K562 (cell line): ENCODE measurements around the gene GSX2. TPM values are rescaled to one million over a fixed set of nuclear protein-coding genes. Genes with fewer than 3 reads are reported as not detected.

ENCODE experiments used
- CREM ChIP-seq: IDR thresholded peaks from 2 replicates; pipeline ENCODE4 v1.6.1; 2014; ENCODE audit warnings: antibody characterized with exemption, low read depth
- HDAC1 ChIP-seq, 2 experiments: fragments of 450-650 bp; IDR thresholded peaks; 2 replicates each; pipeline ENCODE4 v1.6.1; 2016 to 2017; ENCODE audit warnings: inconsistent platforms in 1 of 2, mild to moderate bottlenecking in 1 of 2, moderate library complexity in 1 of 2
- NCOA4 ChIP-seq: fragments of 450-650 bp; IDR thresholded peaks from 2 replicates; pipeline ENCODE4 v1.6.1; 2018; ENCODE audit warnings: mild to moderate bottlenecking; ENCODE audit not compliant: partially characterized antibody
- POLR2G ChIP-seq: fragments of 200-400 bp; formaldehyde crosslinking; IDR thresholded peaks from 2 replicates; pipeline ENCODE4 v1.6.1; 2017; ENCODE audit warnings: low read depth, mild to moderate bottlenecking, antibody characterized with exemption, low read length, moderate library complexity
- RFX1 ChIP-seq: fragments of 450-650 bp; IDR thresholded peaks from 2 replicates; pipeline ENCODE4 v1.6.1; 2016; ENCODE audit warnings: mild to moderate bottlenecking, moderate library complexity
- YY1 ChIP-seq, 3 experiments: IDR thresholded peaks; 2 replicates each; pipeline ENCODE4 v1.6.1; 2011; ENCODE audit warnings: low read length in 2 of 3, mild to moderate bottlenecking in 2 of 3, moderate library complexity in 2 of 3, borderline replicate concordance in 1 of 3, control low read depth in 1 of 3, low read depth in 1 of 3; ENCODE audit not compliant: insufficient read depth in 3 of 3, insufficient replicate concordance in 2 of 3, control insufficient read depth in 1 of 3, insufficient read length in 1 of 3; ENCODE audit errors: extremely low read depth in 1 of 3
- ZBTB1 ChIP-seq: sonication (generic); formaldehyde crosslinking; IDR thresholded peaks from 2 replicates; pipeline ENCODE4 v1.8.1; 2023; ENCODE audit warnings: missing genetic modification reagents, low read depth, mild to moderate bottlenecking, borderline replicate concordance
- ZC3H8 ChIP-seq: fragments of 450-650 bp; IDR thresholded peaks from 2 replicates; pipeline ENCODE4 v1.6.1; 2017
- ZNF174 ChIP-seq: fragments of 250-450 bp; sonication (Bioruptor Pico); IDR thresholded peaks from 2 replicates; pipeline ENCODE4 v1.4.0; 2020; ENCODE audit warnings: mild to moderate bottlenecking
- polyA plus RNA-seq, 8 experiments: library from polyadenylated mRNA; depleted of rRNA in 4 of 8; stranded (reverse) in 5 of 8; unstranded in 3 of 8; fragments of >200 nt; fragmentation: Nextera tagmentation in 2 of 8; fragmentation: Illumina TruSeq in 1 of 8; extraction: Ambion mirVana in 2 of 8; extraction: Trizol in 1 of 8; gene quantifications; 2 replicates each; pipeline versions ENCODE4 v1.2.1 to v1.2.3, GENCODE V29; 2011 to 2014; ENCODE audit warnings: inconsistent platforms in 1 of 8, missing spikeins in 1 of 8
- total RNA-seq, 7 experiments: library from RNA; depleted of rRNA in 6 of 7; stranded (reverse); fragments of >200 nt in 6 of 7; fragmentation: Illumina TruSeq in 2 of 7; extraction: Trizol in 2 of 7; gene quantifications; 2 replicates each; pipeline versions ENCODE4 v1.2.1 to v1.2.3, GENCODE V29; 2011 to 2021; ENCODE audit warnings: low replicate concordance in 1 of 7
- TF ChIP-seq, protein P1 (sequence below): sonication (generic); formaldehyde crosslinking; IDR thresholded peaks from 2 replicates; pipeline ENCODE4 v1.8.0; 2022; ENCODE audit warnings: mild to moderate bottlenecking, missing genetic modification reagents
- TF ChIP-seq, protein P2 (sequence below): fragments of 200-600 bp; sonication (generic); IDR thresholded peaks from one replicate; pipeline ENCODE4 v1.6.1; 2012; ENCODE audit warnings: mild to moderate bottlenecking, low read depth, low read length, inconsistent platforms
- TF ChIP-seq, protein P3 (sequence below): fragments of 250-450 bp; sonication (Bioruptor Pico); IDR thresholded peaks from 2 replicates; pipeline ENCODE4 v1.4.0; 2020; ENCODE audit warnings: mild to moderate bottlenecking

GSX2 gene
- total and polyA plus RNA-seq, 9 of the 15 experiments (the other 6 are each of a cell fraction or from before 2014, with no cell fraction given) = not detected

DNA sequence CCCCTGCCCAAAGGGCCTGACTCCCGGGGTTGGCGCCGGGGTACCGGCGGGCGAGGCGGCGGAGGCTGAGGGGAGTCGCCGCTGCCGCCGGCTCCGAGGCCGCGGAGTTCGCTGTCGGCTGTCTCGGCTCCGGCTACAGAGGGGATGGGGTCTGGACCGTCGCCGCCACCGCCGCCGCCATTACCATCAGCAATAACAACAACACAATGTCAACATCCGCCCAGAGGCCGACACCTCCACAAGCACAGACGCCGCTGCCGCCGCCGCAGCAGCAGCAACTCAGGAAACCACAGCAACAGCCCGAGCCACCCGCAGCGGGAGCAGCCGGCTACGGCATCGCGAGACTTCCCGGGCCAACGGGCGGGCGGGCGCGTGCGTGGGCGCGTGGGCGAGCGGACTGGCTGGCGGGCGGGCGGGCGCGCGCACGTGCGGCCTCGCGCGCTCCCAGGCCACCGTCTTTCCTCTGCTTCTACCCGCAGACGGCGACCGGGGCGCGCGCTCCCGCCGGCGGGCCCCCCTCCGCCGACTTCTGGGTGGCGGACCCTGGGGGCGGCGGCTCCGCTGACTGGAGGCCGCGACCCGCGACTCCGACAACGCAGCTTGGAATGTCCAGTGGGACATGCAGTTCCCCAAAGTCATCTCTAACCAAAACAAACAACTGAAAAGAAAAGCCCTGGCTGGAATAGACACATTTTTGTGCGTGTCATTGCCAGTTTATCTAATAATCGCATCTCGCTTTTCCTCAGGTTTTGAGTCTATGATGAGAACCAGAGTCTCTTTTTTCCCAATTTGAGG, 35.4 kb upstream of the GSX2 start, which contains the start of gene CHIC2 (continued):
- TF ChIP-seq, protein P1, sequence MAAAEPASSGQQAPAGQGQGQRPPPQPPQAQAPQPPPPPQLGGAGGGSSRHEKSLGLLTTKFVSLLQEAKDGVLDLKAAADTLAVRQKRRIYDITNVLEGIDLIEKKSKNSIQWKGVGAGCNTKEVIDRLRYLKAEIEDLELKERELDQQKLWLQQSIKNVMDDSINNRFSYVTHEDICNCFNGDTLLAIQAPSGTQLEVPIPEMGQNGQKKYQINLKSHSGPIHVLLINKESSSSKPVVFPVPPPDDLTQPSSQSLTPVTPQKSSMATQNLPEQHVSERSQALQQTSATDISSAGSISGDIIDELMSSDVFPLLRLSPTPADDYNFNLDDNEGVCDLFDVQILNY (CRISPR knock-in tag) = no peak
- TF ChIP-seq POLR2G (peak; percentile 95), ZBTB1 (CRISPR knock-in tag) (0 out of 2 replicates have a peak, but pooled peaks have one; percentile 22), CREM (peak; percentile 53; the same call in 1 of the 2 replicates), ZNF174 (CRISPR knock-in tag) (no peak), HDAC1 (IDR thresholded peaks at IDR 0.05) (peak in 1 of 2 experiments; percentile 84; a peak in 2 of 4 replicates), RFX1 (peak; percentile 77), ZC3H8 (no peak), YY1 (IDR thresholded peaks at IDR 0.05; ENCODE audit: borderline replicate concordance in 1 of 3, control insufficient read depth in 1 of 3, extremely low read depth in 1 of 3, insufficient read depth in 3 of 3, insufficient read length in 1 of 3, insufficient replicate concordance in 2 of 3, low read depth in 1 of 3, low read length in 2 of 3) (peak; percentile 14 to 81 (median 75)), NCOA4 (no peak)
- TF ChIP-seq, protein P2, sequence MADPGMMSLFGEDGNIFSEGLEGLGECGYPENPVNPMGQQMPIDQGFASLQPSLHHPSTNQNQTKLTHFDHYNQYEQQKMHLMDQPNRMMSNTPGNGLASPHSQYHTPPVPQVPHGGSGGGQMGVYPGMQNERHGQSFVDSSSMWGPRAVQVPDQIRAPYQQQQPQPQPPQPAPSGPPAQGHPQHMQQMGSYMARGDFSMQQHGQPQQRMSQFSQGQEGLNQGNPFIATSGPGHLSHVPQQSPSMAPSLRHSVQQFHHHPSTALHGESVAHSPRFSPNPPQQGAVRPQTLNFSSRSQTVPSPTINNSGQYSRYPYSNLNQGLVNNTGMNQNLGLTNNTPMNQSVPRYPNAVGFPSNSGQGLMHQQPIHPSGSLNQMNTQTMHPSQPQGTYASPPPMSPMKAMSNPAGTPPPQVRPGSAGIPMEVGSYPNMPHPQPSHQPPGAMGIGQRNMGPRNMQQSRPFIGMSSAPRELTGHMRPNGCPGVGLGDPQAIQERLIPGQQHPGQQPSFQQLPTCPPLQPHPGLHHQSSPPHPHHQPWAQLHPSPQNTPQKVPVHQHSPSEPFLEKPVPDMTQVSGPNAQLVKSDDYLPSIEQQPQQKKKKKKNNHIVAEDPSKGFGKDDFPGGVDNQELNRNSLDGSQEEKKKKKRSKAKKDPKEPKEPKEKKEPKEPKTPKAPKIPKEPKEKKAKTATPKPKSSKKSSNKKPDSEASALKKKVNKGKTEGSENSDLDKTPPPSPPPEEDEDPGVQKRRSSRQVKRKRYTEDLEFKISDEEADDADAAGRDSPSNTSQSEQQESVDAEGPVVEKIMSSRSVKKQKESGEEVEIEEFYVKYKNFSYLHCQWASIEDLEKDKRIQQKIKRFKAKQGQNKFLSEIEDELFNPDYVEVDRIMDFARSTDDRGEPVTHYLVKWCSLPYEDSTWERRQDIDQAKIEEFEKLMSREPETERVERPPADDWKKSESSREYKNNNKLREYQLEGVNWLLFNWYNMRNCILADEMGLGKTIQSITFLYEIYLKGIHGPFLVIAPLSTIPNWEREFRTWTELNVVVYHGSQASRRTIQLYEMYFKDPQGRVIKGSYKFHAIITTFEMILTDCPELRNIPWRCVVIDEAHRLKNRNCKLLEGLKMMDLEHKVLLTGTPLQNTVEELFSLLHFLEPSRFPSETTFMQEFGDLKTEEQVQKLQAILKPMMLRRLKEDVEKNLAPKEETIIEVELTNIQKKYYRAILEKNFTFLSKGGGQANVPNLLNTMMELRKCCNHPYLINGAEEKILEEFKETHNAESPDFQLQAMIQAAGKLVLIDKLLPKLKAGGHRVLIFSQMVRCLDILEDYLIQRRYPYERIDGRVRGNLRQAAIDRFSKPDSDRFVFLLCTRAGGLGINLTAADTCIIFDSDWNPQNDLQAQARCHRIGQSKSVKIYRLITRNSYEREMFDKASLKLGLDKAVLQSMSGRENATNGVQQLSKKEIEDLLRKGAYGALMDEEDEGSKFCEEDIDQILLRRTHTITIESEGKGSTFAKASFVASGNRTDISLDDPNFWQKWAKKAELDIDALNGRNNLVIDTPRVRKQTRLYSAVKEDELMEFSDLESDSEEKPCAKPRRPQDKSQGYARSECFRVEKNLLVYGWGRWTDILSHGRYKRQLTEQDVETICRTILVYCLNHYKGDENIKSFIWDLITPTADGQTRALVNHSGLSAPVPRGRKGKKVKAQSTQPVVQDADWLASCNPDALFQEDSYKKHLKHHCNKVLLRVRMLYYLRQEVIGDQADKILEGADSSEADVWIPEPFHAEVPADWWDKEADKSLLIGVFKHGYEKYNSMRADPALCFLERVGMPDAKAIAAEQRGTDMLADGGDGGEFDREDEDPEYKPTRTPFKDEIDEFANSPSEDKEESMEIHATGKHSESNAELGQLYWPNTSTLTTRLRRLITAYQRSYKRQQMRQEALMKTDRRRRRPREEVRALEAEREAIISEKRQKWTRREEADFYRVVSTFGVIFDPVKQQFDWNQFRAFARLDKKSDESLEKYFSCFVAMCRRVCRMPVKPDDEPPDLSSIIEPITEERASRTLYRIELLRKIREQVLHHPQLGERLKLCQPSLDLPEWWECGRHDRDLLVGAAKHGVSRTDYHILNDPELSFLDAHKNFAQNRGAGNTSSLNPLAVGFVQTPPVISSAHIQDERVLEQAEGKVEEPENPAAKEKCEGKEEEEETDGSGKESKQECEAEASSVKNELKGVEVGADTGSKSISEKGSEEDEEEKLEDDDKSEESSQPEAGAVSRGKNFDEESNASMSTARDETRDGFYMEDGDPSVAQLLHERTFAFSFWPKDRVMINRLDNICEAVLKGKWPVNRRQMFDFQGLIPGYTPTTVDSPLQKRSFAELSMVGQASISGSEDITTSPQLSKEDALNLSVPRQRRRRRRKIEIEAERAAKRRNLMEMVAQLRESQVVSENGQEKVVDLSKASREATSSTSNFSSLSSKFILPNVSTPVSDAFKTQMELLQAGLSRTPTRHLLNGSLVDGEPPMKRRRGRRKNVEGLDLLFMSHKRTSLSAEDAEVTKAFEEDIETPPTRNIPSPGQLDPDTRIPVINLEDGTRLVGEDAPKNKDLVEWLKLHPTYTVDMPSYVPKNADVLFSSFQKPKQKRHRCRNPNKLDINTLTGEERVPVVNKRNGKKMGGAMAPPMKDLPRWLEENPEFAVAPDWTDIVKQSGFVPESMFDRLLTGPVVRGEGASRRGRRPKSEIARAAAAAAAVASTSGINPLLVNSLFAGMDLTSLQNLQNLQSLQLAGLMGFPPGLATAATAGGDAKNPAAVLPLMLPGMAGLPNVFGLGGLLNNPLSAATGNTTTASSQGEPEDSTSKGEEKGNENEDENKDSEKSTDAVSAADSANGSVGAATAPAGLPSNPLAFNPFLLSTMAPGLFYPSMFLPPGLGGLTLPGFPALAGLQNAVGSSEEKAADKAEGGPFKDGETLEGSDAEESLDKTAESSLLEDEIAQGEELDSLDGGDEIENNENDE = no peak
- TF ChIP-seq, protein P3, sequence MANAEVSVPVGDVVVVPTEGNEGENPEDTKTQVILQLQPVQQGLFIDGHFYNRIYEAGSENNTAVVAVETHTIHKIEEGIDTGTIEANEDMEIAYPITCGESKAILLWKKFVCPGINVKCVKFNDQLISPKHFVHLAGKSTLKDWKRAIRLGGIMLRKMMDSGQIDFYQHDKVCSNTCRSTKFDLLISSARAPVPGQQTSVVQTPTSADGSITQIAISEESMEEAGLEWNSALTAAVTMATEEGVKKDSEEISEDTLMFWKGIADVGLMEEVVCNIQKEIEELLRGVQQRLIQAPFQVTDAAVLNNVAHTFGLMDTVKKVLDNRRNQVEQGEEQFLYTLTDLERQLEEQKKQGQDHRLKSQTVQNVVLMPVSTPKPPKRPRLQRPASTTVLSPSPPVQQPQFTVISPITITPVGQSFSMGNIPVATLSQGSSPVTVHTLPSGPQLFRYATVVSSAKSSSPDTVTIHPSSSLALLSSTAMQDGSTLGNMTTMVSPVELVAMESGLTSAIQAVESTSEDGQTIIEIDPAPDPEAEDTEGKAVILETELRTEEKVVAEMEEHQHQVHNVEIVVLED (CRISPR knock-in tag) = peak; percentile 81
